Cardiac muscle cell (in vitro differentiated cells and primary cell): ENCODE results near the gene ATP4A. TPM values are rescaled to one million over a fixed set of nuclear protein-coding genes. Genes with fewer than 3 reads are reported as not detected.

Source experiments
- DNase-seq, 2 donors: peaks; one replicate each; pipeline versions ENCODE4 v3.0.0 to v3.0.0-alpha.2; 2010 to 2017; ENCODE audit warnings: low read depth in 1 of 2, low spot score in 1 of 2
- H3K27ac ChIP-seq: fragments of 200-600 bp; sonication (generic); 2 replicates; pipeline ENCODE4 v1.5.1; 2016
- H3K27me3 ChIP-seq: fragments of 200-600 bp; sonication (generic); 2 replicates; pipeline ENCODE4 v1.6.0; 2016; ENCODE audit warnings: control low read depth
- H3K36me3 ChIP-seq: fragments of 200-600 bp; sonication (generic); 2 replicates; pipeline ENCODE4 v1.5.1; 2016; ENCODE audit warnings: control low read depth
- H3K4me1 ChIP-seq: fragments of 200-600 bp; sonication (generic); 2 replicates; pipeline ENCODE4 v1.8.1; 2017; ENCODE audit warnings: low read depth, mild to moderate bottlenecking, mixed run types
- H3K4me3 ChIP-seq: fragments of 200-600 bp; sonication (generic); 2 replicates; pipeline ENCODE4 v1.5.1; 2016; ENCODE audit warnings: mild to moderate bottlenecking
- H3K9me3 ChIP-seq: fragments of 200-600 bp; sonication (generic); 2 replicates; pipeline ENCODE4 v1.5.1; 2017; ENCODE audit warnings: low read depth, mild to moderate bottlenecking, control low read depth
- polyA plus RNA-seq: library from polyadenylated mRNA; unstranded; fragments of >200 nt; fragmentation: Nextera tagmentation; extraction: Ambion mirVana; gene quantifications from 2 replicates; pipeline ENCODE4 v1.2.1, GENCODE V29; 2016
- total RNA-seq: library from RNA; depleted of rRNA; stranded (reverse); fragments of >200 nt; gene quantifications from 2 replicates; pipeline ENCODE4 v1.2.3, GENCODE V29; 2016
- TF ChIP-seq, protein P1 (sequence below): IDR thresholded peaks from 2 replicates; pipeline ENCODE4 v1.5.1; 2012; ENCODE audit warnings: low read depth, mild to moderate bottlenecking, low read length

ATP4A gene
- total and polyA plus RNA-seq, 2 experiments from 2014 or later = 0.10 to 0.74 TPM

DNA sequence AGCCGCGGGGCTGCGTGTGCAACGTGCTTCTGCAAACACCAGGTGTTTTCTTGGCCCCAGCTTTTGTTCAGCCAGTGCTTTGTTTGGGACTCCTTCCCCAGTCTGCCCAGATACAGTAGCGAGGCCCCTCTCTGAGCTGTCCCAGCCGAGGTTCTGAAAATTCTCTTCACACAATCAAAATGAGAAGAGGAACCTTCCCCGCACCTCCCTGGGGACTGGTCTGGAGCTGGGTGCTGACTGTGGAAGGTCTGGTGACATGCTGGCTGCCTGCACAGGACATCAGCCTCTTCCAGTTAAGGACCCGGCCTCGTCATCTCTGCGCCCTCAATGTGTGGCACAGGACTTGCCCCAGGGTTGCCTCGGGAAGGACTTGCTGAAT is 4.2 kb downstream of the ATP4A start:
- H3K27ac ChIP-seq = no peak overlapping the region

DNA sequence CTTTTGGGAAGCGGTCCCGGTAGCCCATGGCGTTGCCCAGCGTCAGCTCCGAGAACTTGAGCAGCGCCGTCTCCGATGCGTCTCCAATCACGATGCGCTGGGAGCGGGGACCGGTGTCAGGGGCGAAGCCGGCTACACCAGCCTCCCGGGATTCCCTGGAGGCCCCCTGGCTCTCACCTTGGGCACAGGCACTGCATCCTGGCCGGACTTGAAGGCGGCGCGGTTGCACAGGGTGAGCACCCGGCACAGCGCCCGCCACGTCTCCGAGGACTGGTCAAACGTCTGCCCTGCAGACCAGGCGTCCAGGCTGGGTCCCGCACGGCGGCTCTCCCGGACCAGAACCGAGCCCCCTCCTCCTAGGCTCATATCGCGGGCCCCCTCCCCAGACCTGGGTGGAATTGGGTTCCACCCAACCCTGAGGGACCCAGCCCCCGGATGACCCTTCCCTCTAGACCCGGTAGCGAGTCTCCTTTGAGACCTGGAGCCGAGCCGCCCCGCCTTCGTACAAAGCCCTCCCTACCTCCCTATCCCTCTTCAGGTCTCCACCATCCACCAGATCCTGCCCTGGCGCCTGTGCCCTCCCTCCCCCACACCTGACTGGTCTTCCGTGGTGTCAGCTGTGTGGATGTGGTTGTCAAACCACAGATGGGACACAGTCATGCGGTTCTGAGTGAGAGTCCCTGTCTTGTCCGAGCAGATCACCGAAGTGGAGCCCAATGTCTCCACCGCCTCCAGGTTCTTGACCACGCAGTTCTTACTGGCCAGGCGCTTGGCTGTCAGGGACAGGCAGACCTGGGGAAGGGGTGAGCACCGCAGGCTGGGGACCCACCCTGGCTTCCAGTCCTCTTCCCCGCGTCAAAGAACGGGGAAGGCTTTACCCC is 4.8 kb downstream of the ATP4A start:
- Histone ChIP-seq H3K36me3 (no peaks in the 10 kb centered on the region), H3K27ac (no peak overlapping the region), H3K4me1 (no peaks in the 10 kb centered on the region), H3K9me3 (no peaks in the 10 kb centered on the region), H3K27me3 (peaks cover 42% of the 10 kb centered on the region), H3K4me3 (peak overlapping the region; percentile 38)
- TF ChIP-seq, protein P1, sequence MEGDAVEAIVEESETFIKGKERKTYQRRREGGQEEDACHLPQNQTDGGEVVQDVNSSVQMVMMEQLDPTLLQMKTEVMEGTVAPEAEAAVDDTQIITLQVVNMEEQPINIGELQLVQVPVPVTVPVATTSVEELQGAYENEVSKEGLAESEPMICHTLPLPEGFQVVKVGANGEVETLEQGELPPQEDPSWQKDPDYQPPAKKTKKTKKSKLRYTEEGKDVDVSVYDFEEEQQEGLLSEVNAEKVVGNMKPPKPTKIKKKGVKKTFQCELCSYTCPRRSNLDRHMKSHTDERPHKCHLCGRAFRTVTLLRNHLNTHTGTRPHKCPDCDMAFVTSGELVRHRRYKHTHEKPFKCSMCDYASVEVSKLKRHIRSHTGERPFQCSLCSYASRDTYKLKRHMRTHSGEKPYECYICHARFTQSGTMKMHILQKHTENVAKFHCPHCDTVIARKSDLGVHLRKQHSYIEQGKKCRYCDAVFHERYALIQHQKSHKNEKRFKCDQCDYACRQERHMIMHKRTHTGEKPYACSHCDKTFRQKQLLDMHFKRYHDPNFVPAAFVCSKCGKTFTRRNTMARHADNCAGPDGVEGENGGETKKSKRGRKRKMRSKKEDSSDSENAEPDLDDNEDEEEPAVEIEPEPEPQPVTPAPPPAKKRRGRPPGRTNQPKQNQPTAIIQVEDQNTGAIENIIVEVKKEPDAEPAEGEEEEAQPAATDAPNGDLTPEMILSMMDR = no peak
- no peak for DNase-seq

More for the DNA sequence above, 4.2 kb downstream of the ATP4A start:
- Histone ChIP-seq H3K4me3 (no peak overlapping the region), H3K4me1 (no peaks in the 10 kb centered on the region), H3K27me3 (peaks cover 42% of the 10 kb centered on the region), H3K9me3 (no peaks in the 10 kb centered on the region), H3K36me3 (no peaks in the 10 kb centered on the region)
- no peak for DNase-seq
- TF ChIP-seq, protein P1 = no peak

DNA sequence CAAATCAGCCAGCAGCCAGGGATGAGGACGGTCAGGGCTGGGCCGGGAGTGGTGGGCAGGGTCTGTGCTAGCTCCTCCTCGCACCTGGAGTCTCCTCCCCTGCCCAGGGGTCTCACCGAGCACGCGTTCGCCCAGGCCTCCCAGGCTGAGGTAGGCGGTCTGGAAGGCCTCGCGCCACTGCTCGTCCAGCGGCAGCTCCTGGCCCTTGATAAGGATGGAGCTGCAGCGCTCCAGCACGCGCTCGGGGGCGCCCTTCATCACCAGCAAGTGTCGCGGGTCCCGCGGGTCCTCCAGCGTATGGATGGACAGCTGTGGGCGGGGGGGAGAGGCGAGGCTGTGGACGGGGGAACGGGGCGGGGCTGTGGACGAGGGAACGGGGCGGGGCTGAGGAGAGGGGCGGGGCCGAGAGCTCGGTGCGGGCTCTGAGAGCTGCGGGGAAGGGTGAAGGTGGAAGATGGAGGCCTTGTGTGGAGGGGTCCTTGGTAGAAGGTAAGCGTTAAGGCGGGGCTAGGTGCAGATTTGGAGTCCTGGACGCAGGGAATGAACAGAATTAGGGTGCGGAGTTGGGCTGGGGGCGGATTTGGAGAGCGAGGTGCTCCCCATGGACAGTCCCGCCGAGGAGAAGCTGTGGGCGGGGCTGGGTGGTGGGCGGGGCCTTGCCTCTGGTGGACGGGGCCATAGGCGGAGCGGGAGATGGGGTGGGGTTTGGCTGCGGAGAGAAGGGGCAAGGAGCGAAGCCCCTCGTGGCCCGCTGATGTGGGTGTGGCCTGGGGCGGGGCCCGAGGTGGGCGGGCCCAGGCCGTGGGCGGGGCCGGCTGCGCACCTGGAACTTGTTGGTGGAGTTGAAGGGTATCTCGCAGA is 5.7 kb downstream of the ATP4A start:
- no peaks in the 10 kb centered on the region for H3K36me3 ChIP-seq
- no peaks in the 10 kb centered on the region for H3K4me1 ChIP-seq
- peak overlapping the region; percentile 38 for H3K4me3 ChIP-seq
- no peaks in the 10 kb centered on the region for H3K9me3 ChIP-seq
- peaks cover 39% of the 10 kb centered on the region for H3K27me3 ChIP-seq
- no peak overlapping the region for H3K27ac ChIP-seq
- TF ChIP-seq, protein P1 = no peak
- peak; percentile 63 to 92 for DNase-seq

DNA sequence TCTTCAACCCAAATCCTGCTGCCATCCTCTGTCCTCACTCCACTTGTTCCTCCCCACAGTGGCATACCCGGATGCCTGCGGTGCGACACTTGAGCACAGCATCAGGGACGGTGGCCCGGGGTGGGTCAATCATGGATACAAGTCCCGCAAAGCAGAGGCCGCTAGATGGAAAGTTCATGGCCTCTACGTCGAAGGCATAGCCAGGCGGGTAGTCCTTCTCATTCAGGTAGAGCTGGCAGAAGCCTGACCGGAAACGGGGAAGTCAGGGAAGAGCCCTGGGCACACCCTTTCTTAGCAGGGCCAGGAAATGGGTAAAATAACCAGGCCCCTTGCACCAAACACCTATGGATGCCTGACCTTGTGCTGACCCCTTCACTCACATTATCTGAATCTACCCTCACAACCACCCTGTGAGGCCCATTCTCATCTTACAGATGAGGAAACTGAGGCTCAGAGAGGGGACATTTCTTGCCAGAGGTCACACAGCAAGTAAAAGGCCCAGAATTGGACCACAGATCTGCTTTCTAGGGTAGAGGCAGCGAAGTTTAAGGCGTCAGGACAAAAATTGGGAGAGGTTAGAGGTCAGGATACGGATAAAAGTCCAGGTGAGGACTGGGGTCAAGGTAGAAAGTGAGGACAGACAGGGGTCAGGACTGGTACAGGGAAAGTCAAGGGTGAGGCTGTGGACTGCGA is 6.5 kb downstream of the ATP4A start:
- TF ChIP-seq, protein P1 = no peak

DNA sequence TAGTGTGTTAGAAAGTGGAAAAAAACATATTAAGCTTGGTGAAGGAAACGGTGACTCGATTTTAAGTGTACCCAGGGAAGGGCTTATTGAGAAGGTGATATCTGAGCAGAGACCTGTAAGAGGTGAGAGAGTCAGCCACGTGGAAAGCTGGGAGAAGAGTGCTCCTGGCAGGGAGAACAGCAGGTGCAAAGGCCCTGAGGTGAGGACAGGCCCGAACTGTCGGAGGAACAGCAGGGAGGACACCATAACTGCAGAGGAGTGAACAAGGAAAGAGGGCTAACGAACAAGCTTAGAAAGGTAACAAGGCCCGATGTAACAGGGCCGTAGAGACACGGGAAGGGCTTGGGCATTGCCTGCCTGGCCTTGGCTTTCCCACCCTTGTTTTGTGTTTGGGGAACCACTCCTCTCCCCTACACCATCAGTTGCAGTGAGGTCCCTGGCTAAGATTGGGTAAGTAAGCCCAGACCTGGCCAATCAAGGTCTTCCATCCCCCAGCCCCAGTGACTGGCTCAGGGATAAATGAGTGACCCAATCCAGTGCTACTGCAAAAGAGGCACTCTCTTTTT is 7.3 kb downstream of the ATP4A start:
- H3K36me3 ChIP-seq = no peaks in the 10 kb centered on the region
- no peak overlapping the region for H3K4me3 ChIP-seq
- no peak overlapping the region for H3K27ac ChIP-seq
- H3K27me3 ChIP-seq = peaks cover 31% of the 10 kb centered on the region
- TF ChIP-seq, protein P1 = no peak
- no peak for DNase-seq
- no peaks in the 10 kb centered on the region for H3K4me1 ChIP-seq
- H3K9me3 ChIP-seq = no peaks in the 10 kb centered on the region

More for the DNA sequence above, 6.5 kb downstream of the ATP4A start:
- Histone ChIP-seq H3K9me3 (no peaks in the 10 kb centered on the region), H3K4me1 (no peaks in the 10 kb centered on the region), H3K27me3 (peaks cover 35% of the 10 kb centered on the region), H3K36me3 (no peaks in the 10 kb centered on the region), H3K27ac (no peak overlapping the region), H3K4me3 (peak overlapping the region; percentile 38)
- DNase-seq = no peak
